ENCODE results near the gene MROH8.

DNA sequence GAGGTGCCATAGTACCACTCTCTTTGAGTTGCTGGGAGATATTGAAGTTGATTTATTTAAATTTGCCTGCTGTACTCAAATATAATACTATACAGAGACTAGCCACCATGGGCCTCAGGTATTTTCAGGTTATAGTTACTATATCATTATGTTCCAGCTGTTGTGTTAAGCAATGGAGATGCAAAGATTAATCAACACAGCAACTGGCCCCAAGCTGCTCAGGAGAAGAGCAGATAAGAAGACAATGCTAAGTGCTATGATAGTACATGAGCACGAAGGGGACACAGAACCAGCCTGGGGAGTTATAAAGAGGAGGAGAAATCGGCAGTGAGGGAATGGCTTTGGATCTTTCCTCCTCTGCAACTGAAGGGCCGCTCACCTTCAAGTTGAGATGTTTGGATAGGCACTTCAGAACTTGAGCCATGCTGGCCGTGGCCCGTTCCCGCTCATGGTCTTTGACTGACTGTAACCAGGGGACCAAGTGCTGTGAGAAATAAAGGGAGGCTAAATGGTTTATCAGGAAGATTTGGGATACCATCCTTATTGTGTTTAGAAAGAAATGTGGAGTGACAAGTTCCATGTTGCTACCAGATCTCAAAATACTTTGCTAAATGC, 24.6 kb downstream of the MROH8 start:
- TF ChIP-seq, protein P1, sequence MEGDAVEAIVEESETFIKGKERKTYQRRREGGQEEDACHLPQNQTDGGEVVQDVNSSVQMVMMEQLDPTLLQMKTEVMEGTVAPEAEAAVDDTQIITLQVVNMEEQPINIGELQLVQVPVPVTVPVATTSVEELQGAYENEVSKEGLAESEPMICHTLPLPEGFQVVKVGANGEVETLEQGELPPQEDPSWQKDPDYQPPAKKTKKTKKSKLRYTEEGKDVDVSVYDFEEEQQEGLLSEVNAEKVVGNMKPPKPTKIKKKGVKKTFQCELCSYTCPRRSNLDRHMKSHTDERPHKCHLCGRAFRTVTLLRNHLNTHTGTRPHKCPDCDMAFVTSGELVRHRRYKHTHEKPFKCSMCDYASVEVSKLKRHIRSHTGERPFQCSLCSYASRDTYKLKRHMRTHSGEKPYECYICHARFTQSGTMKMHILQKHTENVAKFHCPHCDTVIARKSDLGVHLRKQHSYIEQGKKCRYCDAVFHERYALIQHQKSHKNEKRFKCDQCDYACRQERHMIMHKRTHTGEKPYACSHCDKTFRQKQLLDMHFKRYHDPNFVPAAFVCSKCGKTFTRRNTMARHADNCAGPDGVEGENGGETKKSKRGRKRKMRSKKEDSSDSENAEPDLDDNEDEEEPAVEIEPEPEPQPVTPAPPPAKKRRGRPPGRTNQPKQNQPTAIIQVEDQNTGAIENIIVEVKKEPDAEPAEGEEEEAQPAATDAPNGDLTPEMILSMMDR (IDR thresholded peaks at IDR 0.05; ENCODE audit: insufficient read depth, low read length) = no peak
- TF ChIP-seq GABPA (IDR thresholded peaks at IDR 0.05; ENCODE audit: low read depth) = no peak
- TF ChIP-seq REST (IDR thresholded peaks at IDR 0.05; ENCODE audit: insufficient replicate concordance, low read depth) = no peak
- TF ChIP-seq POLR2AphosphoS5 (IDR thresholded peaks at IDR 0.05; ENCODE audit: low read depth) = no peak
- TF ChIP-seq SPI1 (IDR thresholded peaks at IDR 0.05; ENCODE audit: borderline replicate concordance, low read depth) = no peak

Measured in HL-60 (cell line).